Lung (tissue), 12 donors: Measurements from ENCODE around the gene CAMKMT. TPM values are rescaled to one million over a fixed set of nuclear protein-coding genes. Genes with fewer than 3 reads are reported as not detected.

Experiments used
- ATAC-seq: fragments of 200-7000 bp; cut with Tn5 transposase; one replicate; pipeline ENCODE4 v1.9.1; 2020; ENCODE audit warnings: moderate number of reproducible peaks; ENCODE audit not compliant: insufficient read depth, low FRiP score
- DNase-seq, 3 donors: peaks; one replicate each; pipeline ENCODE4 v3.0.0-alpha.2; 2013 to 2017
- H3K27ac ChIP-seq, 2 donors: one replicate each; pipeline ENCODE4 v1.5.1; 2013; ENCODE audit warnings: mild to moderate bottlenecking in 2 of 2, moderate library complexity in 2 of 2, control low read depth in 1 of 2, inconsistent platforms in 1 of 2, low read depth in 1 of 2, low read length in 1 of 2
- H3K27me3 ChIP-seq, 3 donors: one replicate each; pipeline ENCODE4 v1.5.1; 2013; ENCODE audit warnings: low read length in 2 of 3; ENCODE audit not compliant: control insufficient read depth in 3 of 3, insufficient read depth in 3 of 3
- H3K36me3 ChIP-seq, 4 donors: one replicate each; pipeline ENCODE4 v1.5.1; 2013; ENCODE audit warnings: low read length in 4 of 4, mild to moderate bottlenecking in 1 of 4, moderate library complexity in 1 of 4; ENCODE audit not compliant: control insufficient read depth in 4 of 4, insufficient read depth in 4 of 4
- H3K4me1 ChIP-seq, 5 donors: one replicate each; pipeline ENCODE4 v1.5.1; 2013; ENCODE audit warnings: low read length in 5 of 5, mild to moderate bottlenecking in 2 of 5, moderate library complexity in 1 of 5; ENCODE audit not compliant: control insufficient read depth in 5 of 5, insufficient read depth in 5 of 5
- H3K4me3 ChIP-seq: one replicate; pipeline ENCODE4 v1.5.1; 2013; ENCODE audit warnings: mild to moderate bottlenecking, control low read depth, moderate library complexity
- H3K9ac ChIP-seq, 2 donors: one replicate each; pipeline ENCODE4 v1.5.1; 2013; ENCODE audit warnings: low read length in 2 of 2, control low read depth in 1 of 2; ENCODE audit not compliant: insufficient read depth in 1 of 2
- H3K9me3 ChIP-seq, 4 donors: one replicate each; pipeline ENCODE4 v1.5.1; 2013; ENCODE audit warnings: low read length in 3 of 4, mild to moderate bottlenecking in 1 of 4, moderate library complexity in 1 of 4; ENCODE audit not compliant: control insufficient read depth in 4 of 4, insufficient read depth in 3 of 4
- CTCF ChIP-seq: IDR thresholded peaks from 2 replicates; pipeline ENCODE4 v1.5.1; 2012; ENCODE audit warnings: mild to moderate bottlenecking; ENCODE audit errors: control extremely low read depth, extremely low read depth
- WGBS, 2 donors: extraction: QIAGEN DNeasy Blood & Tissue Kit; methylation state at CpG; one replicate each; pipeline ENCODE4 v1.1.7; 2013; 5-methylcytosine and 5-hydroxymethylcytosine counted together
- polyA plus RNA-seq, 2 donors: library from polyadenylated mRNA; stranded (reverse); fragments of 200-250 nt; gene quantifications; one replicate each; pipeline ENCODE4 v1.2.1, GENCODE V29; 2013
- total RNA-seq, 2 donors: library from RNA; depleted of rRNA in 1 of 2; stranded (reverse); fragments of >200 nt in 1 of 2; gene quantifications; one replicate each; pipeline ENCODE4 v1.2.1, GENCODE V29; 2014 to 2021
- donor health status: control.
- donor health status: control.
- donor health status: Bipolar disorder and iron deficiency.
- donor health status: healthy.
- donor health status: DM: yes; HTN: yes; CAD: no.

CAMKMT gene
- total and polyA plus RNA-seq, 4 donors = 3.6 to 19.7 (median 8.4) TPM

- no peak for TF ChIP-seq CTCF
- Histone ChIP-seq H3K27me3 (peaks cover 3 to 53% (median 28%) of the 10 kb centered on the region in 3 donors), H3K9ac (no peak overlapping the region), H3K4me3 (no peak overlapping the region), H3K36me3 (no peaks in the 10 kb centered on the region), H3K9me3 (peaks cover 0 to 3% (median 0%) of the 10 kb centered on the region in 4 donors), H3K27ac (no peak overlapping the region), H3K4me1 (no peaks in the 10 kb centered on the region)
- 78 to 86% methylated on average over 2 of the region's 2 CpGs for WGBS, 2 donors
- DNase-seq = no peak
- no peak for ATAC-seq
Observed at GRCh38 chr2:44813165-44813564, 451.4 kb downstream of the CAMKMT start.

GRCh38 chr2:44813658-44814057 is 451.9 kb downstream of the CAMKMT start:
- no peak for ATAC-seq
- no peak for DNase-seq
- no peaks in the 10 kb centered on the region for H3K36me3 ChIP-seq
- peaks cover 3 to 48% (median 23%) of the 10 kb centered on the region in 3 donors for H3K27me3 ChIP-seq
- H3K4me3 ChIP-seq = no peak overlapping the region
- H3K9ac ChIP-seq = no peak overlapping the region
- H3K9me3 ChIP-seq = peaks cover 0 to 3% (median 0%) of the 10 kb centered on the region in 4 donors
- H3K27ac ChIP-seq = no peak overlapping the region
- TF ChIP-seq CTCF = no peak
- H3K4me1 ChIP-seq = no peaks in the 10 kb centered on the region
- 76 to 77% methylated on average over 2 of the region's 2 CpGs for whole genome bisulfite sequencing, 2 donors

- WGBS, 2 donors = 88 to 93% methylated on average over 7 of the region's 7 CpGs
Observed at GRCh38 chr2:44817256-44817655, 455.5 kb downstream of the CAMKMT start.

More at GRCh38 chr2:44817256-44817655, 455.5 kb downstream of the CAMKMT start:
- Histone ChIP-seq H3K9me3 (no peaks in the 10 kb centered on the region), H3K27ac (no peak overlapping the region), H3K4me3 (no peak overlapping the region), H3K9ac (no peak overlapping the region), H3K4me1 (no peaks in the 10 kb centered on the region), H3K27me3 (peaks cover 0 to 18% (median 6%) of the 10 kb centered on the region in 3 donors), H3K36me3 (no peaks in the 10 kb centered on the region)
- TF ChIP-seq CTCF = no peak
- ATAC-seq (no peak), DNase-seq (no peak)
